HepG2 (cell line): ENCODE data around the gene FFAR2. TPM values are rescaled to one million over a fixed set of nuclear protein-coding genes. Genes with fewer than 3 reads are reported as not detected.

Experiments used
- BRCA1 ChIP-seq: sonication (generic); formaldehyde crosslinking; IDR thresholded peaks from 2 replicates; pipeline ENCODE4 v1.4.0; 2020; ENCODE audit warnings: missing genetic modification reagents
- DNMT1 ChIP-seq: sonication (generic); formaldehyde crosslinking; IDR thresholded peaks from 2 replicates; pipeline ENCODE4 v1.5.1; 2020; ENCODE audit warnings: mild to moderate bottlenecking, missing genetic modification reagents
- ETV6 ChIP-seq: sonication (generic); formaldehyde crosslinking; conservative IDR thresholded peaks from 2 replicates; pipeline ENCODE4 v1.4.0; 2020; ENCODE audit warnings: missing genetic modification reagents
- FOSL1 ChIP-seq: sonication (generic); formaldehyde crosslinking; IDR thresholded peaks from 2 replicates; pipeline ENCODE4 v1.9.0; 2021; ENCODE audit warnings: missing genetic modification reagents, borderline replicate concordance
- FOSL2 ChIP-seq: sonication (generic); formaldehyde crosslinking; IDR thresholded peaks from 2 replicates; pipeline ENCODE4 v1.4.0; 2020; ENCODE audit warnings: missing genetic modification reagents
- HES4 ChIP-seq: sonication (generic); formaldehyde crosslinking; IDR thresholded peaks from 2 replicates; pipeline ENCODE4 v1.9.0; 2021; ENCODE audit warnings: mild to moderate bottlenecking, missing genetic modification reagents, borderline replicate concordance
- HOXA7 ChIP-seq: sonication (generic); formaldehyde crosslinking; IDR thresholded peaks from 2 replicates; pipeline ENCODE4 v1.8.1; 2022; ENCODE audit warnings: mild to moderate bottlenecking, missing genetic modification reagents, moderate library complexity
- LCORL ChIP-seq, 2 experiments: fragments of 450-650 bp in 1 of 2; sonication (generic) in 1 of 2; formaldehyde crosslinking in 1 of 2; IDR thresholded peaks; 2 replicates each; pipeline versions ENCODE4 v1.5.0 to v1.6.1; 2017 to 2020; ENCODE audit warnings: antibody characterized with exemption in 1 of 2, missing genetic modification reagents in 1 of 2
- MLLT10 ChIP-seq: sonication (generic); formaldehyde crosslinking; IDR thresholded peaks from 2 replicates; pipeline ENCODE4 v1.4.0; 2020; ENCODE audit warnings: missing genetic modification reagents
- NFATC3 ChIP-seq: sonication (generic); formaldehyde crosslinking; IDR thresholded peaks from 2 replicates; pipeline ENCODE4 v1.5.1; 2020; ENCODE audit warnings: mild to moderate bottlenecking, missing genetic modification reagents
- NFKBIZ ChIP-seq: IDR thresholded peaks from 2 replicates; pipeline ENCODE4 v1.6.1; 2018; ENCODE audit warnings: missing genetic modification reagents, missing compliant biosample characterization
- RAD51 ChIP-seq: fragments of 450-650 bp; IDR thresholded peaks from 2 replicates; pipeline ENCODE4 v1.6.1; 2016; ENCODE audit warnings: borderline replicate concordance
- RBM22 ChIP-seq: fragments of 200-400 bp; formaldehyde crosslinking; optimal IDR thresholded peaks from 2 replicates; pipeline ENCODE3; 2017; ENCODE audit warnings: mild to moderate bottlenecking, low read length, moderate library complexity
- SETDB1 ChIP-seq: sonication (generic); formaldehyde crosslinking; IDR thresholded peaks from 2 replicates; pipeline ENCODE4 v1.5.1; 2020; ENCODE audit warnings: missing genetic modification reagents, mild to moderate bottlenecking, borderline replicate concordance
- STAG1 ChIP-seq: sonication (generic); formaldehyde crosslinking; IDR thresholded peaks from 2 replicates; pipeline ENCODE4 v1.4.0; 2020; ENCODE audit warnings: missing genetic modification reagents
- TBL1XR1 ChIP-seq: fragments of 150-350 bp; IDR thresholded peaks from 2 replicates; pipeline ENCODE4 v1.6.1; 2014; ENCODE audit warnings: borderline replicate concordance, low read length; ENCODE audit not compliant: partially characterized antibody
- TBX3 ChIP-seq: fragments of 450-650 bp; IDR thresholded peaks from 2 replicates; pipeline ENCODE4 v1.6.1; 2017; ENCODE audit warnings: antibody characterized with exemption, mild to moderate bottlenecking, inconsistent platforms, borderline replicate concordance
- TRIM24 ChIP-seq: sonication (generic); formaldehyde crosslinking; IDR thresholded peaks from 2 replicates; pipeline ENCODE4 v1.8.0; 2022; ENCODE audit warnings: mild to moderate bottlenecking, missing genetic modification reagents
- YY1 ChIP-seq: IDR thresholded peaks from 2 replicates; pipeline ENCODE4 v1.6.1; 2011; ENCODE audit warnings: low read length, low read depth, moderate library complexity, mild to moderate bottlenecking; ENCODE audit not compliant: insufficient read depth, insufficient replicate concordance
- ZBTB8A ChIP-seq: sonication (generic); formaldehyde crosslinking; IDR thresholded peaks from 2 replicates; pipeline ENCODE4 v1.4.0; 2020; ENCODE audit warnings: mild to moderate bottlenecking, low read depth, missing genetic modification reagents, borderline replicate concordance
- ZNF10 ChIP-seq: sonication (generic); formaldehyde crosslinking; IDR thresholded peaks from 2 replicates; pipeline ENCODE4 v1.4.0; 2020; ENCODE audit warnings: mild to moderate bottlenecking, low read depth, missing genetic modification reagents, borderline replicate concordance
- ZNF230 ChIP-seq: sonication (generic); formaldehyde crosslinking; IDR thresholded peaks from 2 replicates; pipeline ENCODE4 v1.4.0; 2020; ENCODE audit warnings: mild to moderate bottlenecking, missing genetic modification reagents
- ZNF263 ChIP-seq: sonication (generic); formaldehyde crosslinking; IDR thresholded peaks from 2 replicates; pipeline ENCODE4 v1.4.0; 2020; ENCODE audit warnings: missing genetic modification reagents
- ZNF547 ChIP-seq: sonication (generic); formaldehyde crosslinking; IDR thresholded peaks from 2 replicates; pipeline ENCODE4 v1.5.1; 2020; ENCODE audit warnings: mild to moderate bottlenecking, missing genetic modification reagents
- ZNF879 ChIP-seq: sonication (generic); formaldehyde crosslinking; IDR thresholded peaks from 2 replicates; pipeline ENCODE4 v1.8.1; 2023; ENCODE audit warnings: missing genetic modification reagents
- ZSCAN22 ChIP-seq: sonication (generic); formaldehyde crosslinking; IDR thresholded peaks from 2 replicates; pipeline ENCODE4 v1.4.0; 2020; ENCODE audit warnings: mild to moderate bottlenecking, missing genetic modification reagents
- polyA plus RNA-seq, 8 experiments: library from polyadenylated mRNA; depleted of rRNA in 3 of 8; stranded (reverse) in 7 of 8; unstranded in 1 of 8; fragments of >200 nt; fragmentation: Illumina TruSeq in 4 of 8; extraction: Trizol in 4 of 8; gene quantifications; 2 replicates each; pipeline versions ENCODE4 v1.2.1 to v1.2.3, GENCODE V29; 2011 to 2016; ENCODE audit warnings: low read depth in 4 of 8, missing spikeins in 1 of 8, mixed read lengths in 1 of 8; ENCODE audit not compliant: insufficient read depth in 1 of 8
- total RNA-seq, 5 experiments: library from RNA; depleted of rRNA; stranded (reverse); fragments of >200 nt; fragmentation: Illumina TruSeq; extraction: Trizol; gene quantifications; 2 replicates each; pipeline ENCODE4 v1.2.3, GENCODE V29; 2016; ENCODE audit warnings: low read depth in 1 of 5
- TF ChIP-seq, protein P1 (sequence below): sonication (generic); formaldehyde crosslinking; IDR thresholded peaks from 2 replicates; pipeline ENCODE4 v1.9.0; 2021; ENCODE audit warnings: missing genetic modification reagents, borderline replicate concordance
- TF ChIP-seq, protein P2 (sequence below): sonication (generic); formaldehyde crosslinking; IDR thresholded peaks from 2 replicates; pipeline ENCODE4 v1.8.0; 2022; ENCODE audit warnings: mild to moderate bottlenecking, missing genetic modification reagents, moderate library complexity
- TF ChIP-seq, protein P3 (sequence below): sonication (generic); formaldehyde crosslinking; IDR thresholded peaks from 2 replicates; pipeline ENCODE4 v1.4.0; 2020; ENCODE audit warnings: mild to moderate bottlenecking, low read depth, missing genetic modification reagents

FFAR2 gene
- total and polyA plus RNA-seq, 2 of the 13 experiments (the other 11 are each of a cell fraction or from before 2014, with no cell fraction given), result 0.12 TPM; not detected in 1

DNA sequence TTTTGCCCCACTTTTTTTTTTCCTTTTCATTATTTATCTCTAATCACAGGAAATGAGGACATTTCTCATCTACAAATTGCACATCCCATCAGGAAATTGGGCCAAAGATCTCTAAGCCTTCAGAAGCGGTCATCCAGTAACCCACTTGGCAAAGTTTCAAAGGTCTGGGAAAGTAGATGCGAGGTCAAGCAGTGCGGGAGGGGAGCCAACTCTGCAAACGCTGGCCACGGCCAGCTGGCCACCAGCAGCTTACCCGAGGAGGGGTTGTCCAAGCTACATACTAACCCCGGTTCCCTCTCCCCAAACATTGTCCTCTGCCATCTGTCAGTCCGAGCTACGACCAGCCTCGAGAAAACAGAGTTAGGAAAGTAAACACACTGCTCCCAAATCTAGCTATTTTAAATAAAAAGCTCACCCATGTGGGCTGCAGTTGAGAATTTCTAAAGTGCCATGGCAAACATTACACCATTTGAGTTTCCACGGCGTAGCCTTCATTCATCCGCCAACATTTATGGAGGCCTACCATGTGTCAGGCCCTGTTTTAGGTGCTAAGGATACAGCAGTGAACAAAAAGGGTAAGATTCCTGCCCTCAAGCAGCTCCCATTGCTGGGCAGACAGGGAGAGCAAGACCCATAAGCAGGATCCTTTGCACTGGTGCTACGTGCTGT is 11.5 kb downstream of the FFAR2 start (continued):
- no peak for TF ChIP-seq ZNF10
- TF ChIP-seq, protein P1, sequence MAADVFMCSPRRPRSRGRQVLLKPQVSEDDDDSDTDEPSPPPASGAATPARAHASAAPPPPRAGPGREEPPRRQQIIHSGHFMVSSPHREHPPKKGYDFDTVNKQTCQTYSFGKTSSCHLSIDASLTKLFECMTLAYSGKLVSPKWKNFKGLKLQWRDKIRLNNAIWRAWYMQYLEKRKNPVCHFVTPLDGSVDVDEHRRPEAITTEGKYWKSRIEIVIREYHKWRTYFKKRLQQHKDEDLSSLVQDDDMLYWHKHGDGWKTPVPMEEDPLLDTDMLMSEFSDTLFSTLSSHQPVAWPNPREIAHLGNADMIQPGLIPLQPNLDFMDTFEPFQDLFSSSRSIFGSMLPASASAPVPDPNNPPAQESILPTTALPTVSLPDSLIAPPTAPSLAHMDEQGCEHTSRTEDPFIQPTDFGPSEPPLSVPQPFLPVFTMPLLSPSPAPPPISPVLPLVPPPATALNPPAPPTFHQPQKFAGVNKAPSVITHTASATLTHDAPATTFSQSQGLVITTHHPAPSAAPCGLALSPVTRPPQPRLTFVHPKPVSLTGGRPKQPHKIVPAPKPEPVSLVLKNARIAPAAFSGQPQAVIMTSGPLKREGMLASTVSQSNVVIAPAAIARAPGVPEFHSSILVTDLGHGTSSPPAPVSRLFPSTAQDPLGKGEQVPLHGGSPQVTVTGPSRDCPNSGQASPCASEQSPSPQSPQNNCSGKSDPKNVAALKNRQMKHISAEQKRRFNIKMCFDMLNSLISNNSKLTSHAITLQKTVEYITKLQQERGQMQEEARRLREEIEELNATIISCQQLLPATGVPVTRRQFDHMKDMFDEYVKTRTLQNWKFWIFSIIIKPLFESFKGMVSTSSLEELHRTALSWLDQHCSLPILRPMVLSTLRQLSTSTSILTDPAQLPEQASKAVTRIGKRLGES (CRISPR knock-in tag), result no peak
- TF ChIP-seq, protein P2, sequence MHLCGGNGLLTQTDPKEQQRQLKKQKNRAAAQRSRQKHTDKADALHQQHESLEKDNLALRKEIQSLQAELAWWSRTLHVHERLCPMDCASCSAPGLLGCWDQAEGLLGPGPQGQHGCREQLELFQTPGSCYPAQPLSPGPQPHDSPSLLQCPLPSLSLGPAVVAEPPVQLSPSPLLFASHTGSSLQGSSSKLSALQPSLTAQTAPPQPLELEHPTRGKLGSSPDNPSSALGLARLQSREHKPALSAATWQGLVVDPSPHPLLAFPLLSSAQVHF, result no peak
- TF ChIP-seq TBX3, result no peak
- no peak for TF ChIP-seq MLLT10 (CRISPR knock-in tag)
- no peak for TF ChIP-seq BRCA1 (CRISPR knock-in tag)
- TF ChIP-seq ZSCAN22 (CRISPR knock-in tag), result 0 out of 2 replicates have a peak, but pooled peaks have one; percentile 45
- no peak for TF ChIP-seq RAD51
- TF ChIP-seq HES4, result no peak
- TF ChIP-seq ZNF547, result no peak
- TF ChIP-seq ZNF263 (CRISPR knock-in tag), result no peak
- TF ChIP-seq LCORL (IDR thresholded peaks at IDR 0.05), result no peak
- no peak; the same call in 1 of the 2 replicates for TF ChIP-seq LCORL (CRISPR knock-in tag; IDR thresholded peaks at IDR 0.05)
- no peak for TF ChIP-seq RBM22
- TF ChIP-seq NFATC3 (CRISPR knock-in tag), result no peak
- TF ChIP-seq FOSL2 (CRISPR knock-in tag), result no peak
- TF ChIP-seq ZNF879 (CRISPR knock-in tag), result no peak
- no peak for TF ChIP-seq STAG1
- TF ChIP-seq YY1, result no peak
- TF ChIP-seq DNMT1 (CRISPR knock-in tag), result no peak
- no peak for TF ChIP-seq TRIM24 (CRISPR knock-in tag)
- TF ChIP-seq, protein P3, sequence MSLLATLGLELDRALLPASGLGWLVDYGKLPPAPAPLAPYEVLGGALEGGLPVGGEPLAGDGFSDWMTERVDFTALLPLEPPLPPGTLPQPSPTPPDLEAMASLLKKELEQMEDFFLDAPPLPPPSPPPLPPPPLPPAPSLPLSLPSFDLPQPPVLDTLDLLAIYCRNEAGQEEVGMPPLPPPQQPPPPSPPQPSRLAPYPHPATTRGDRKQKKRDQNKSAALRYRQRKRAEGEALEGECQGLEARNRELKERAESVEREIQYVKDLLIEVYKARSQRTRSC (CRISPR knock-in tag), result no peak
- no peak for TF ChIP-seq ZBTB8A (CRISPR knock-in tag)
- TF ChIP-seq NFKBIZ, result no peak
- TF ChIP-seq HOXA7 (CRISPR knock-in tag), result no peak
- TF ChIP-seq ZNF230, result no peak; the same call in 1 of the 2 replicates
- TF ChIP-seq ETV6, result no peak
- TF ChIP-seq FOSL1, result no peak
- TF ChIP-seq TBL1XR1, result no peak
- no peak for TF ChIP-seq SETDB1 (CRISPR knock-in tag)
